Measurements from ENCODE around the gene STARD4.

- no peak for TF ChIP-seq CTCF (IDR thresholded peaks at IDR 0.05)
- TF ChIP-seq POLR2A (IDR thresholded peaks at IDR 0.05) = no peak
These were observed 36.1 kb upstream of the STARD4 start for GRCh38 chr5:111548348-111548950.

All from testis (tissue), 2 donors.